Astrocyte of the hippocampus (primary cell): ENCODE data around the gene POLR2C.

Experiments used
- DNase-seq: peaks from one replicate; pipeline ENCODE4 v3.0.0; 2011; ENCODE audit warnings: low read depth, low spot score

The POLR2C gene

GRCh38 chr16:57519796-57520360 is 57.4 kb downstream of the POLR2C start:
- peak; percentile 84 for DNase-seq
